Measurements from ENCODE around the gene C1orf21.

The C1orf21 gene

GRCh38 chr1:184443624-184444023, 56.8 kb downstream of the C1orf21 start:
- in situ Hi-C loops (cut with MboI; ENCODE audit: low sequenced_read_pairs), result no loop called here

DNA sequence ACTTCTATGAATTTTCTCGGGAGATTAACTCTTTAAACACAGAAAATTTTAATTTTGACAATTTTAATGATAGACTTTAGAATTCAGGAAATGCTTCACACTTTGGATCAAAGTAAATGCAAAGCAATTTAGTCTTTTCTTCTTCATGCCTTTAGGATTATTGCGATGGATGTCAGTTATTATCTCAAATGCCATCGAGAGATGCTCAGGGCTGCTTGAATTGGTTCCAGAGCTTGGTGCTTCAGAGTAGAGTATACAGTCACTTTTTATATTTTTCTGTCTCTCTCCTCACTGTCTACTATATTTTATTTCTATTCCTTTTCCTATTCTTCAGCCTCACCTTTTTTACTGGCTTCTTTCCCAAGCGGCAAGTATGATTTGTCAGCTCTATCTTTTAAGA, 59.2 kb downstream of the C1orf21 start:
- in situ Hi-C loops (cut with MboI; ENCODE audit: low sequenced_read_pairs), result no loop called here

DNA sequence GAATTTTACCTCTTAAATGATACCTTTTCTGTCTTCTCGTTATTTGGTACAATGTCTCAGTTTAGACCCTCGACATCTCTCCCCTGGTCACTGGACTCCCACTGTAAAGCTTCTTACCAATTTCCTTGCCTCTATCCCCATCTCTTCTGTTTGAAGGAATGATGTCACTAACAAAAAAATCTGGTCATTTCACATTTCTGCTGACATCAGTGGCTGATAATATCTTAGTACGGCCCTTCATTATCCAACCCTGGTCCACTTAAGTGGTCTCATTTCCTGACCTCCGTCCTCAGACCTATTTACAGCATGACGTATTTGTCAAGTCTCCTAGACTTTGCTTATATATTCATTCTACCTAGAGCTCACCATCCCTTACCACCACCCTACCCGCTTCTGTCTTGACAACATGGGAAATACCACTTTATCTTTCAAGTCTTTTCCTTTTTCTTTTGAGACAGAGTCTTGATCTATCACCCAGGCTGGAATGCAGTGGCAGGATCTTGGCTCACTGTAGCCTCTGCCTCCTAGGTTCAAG, 60.9 kb downstream of the C1orf21 start:
- in situ Hi-C loops (cut with MboI; ENCODE audit: low sequenced_read_pairs), result no loop called here

- in situ Hi-C loops (cut with MboI; ENCODE audit: low sequenced_read_pairs), result no loop called here
These were observed 63.1 kb downstream of the C1orf21 start for GRCh38 chr1:184449916-184450315.

DNA sequence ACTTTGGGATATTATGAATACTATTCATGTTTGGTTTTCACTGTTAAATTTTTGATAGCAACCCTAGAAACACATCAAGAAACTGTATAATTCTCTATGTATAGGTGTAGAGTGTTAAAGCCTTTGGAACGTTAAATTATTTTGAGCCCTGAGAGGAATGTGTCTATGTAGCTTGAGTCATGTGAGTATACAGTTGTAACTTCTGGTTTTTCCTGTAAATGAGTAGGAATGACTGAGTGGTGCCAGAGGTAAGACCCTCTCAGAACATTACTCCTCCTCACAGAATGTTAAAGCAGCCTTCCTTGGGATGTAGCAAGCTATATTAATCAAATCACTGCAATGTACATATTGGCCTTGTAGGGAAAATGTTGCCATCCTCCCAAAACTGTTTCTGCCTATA, 69.0 kb downstream of the C1orf21 start:
- in situ Hi-C loops (cut with MboI; ENCODE audit: low sequenced_read_pairs), result no loop called here

- in situ Hi-C loops (cut with MboI; ENCODE audit: low sequenced_read_pairs), result no loop called here
These were observed 69.4 kb downstream of the C1orf21 start for GRCh38 chr1:184456189-184456588.

DNA sequence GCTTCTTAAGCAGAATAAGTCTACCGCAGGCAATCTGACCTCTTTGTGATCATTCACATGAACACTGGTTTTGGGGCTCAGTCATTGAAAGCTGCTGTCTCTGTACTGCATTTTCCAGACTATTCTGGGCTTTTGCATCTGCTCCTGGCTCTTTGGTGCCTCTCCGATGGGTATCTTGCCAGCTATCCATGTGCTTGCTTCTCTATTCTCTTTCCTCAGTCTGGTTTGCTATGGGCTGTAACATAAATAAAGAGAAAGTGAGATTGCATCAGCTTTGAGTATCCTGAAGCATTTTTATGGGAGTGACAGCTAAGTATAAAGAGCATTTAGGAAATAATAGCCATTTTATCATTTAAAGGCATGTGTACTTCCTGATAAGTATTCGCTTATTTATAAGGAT, 70.7 kb downstream of the C1orf21 start:
- in situ Hi-C loops (cut with MboI; ENCODE audit: low sequenced_read_pairs), result no loop called here

DNA sequence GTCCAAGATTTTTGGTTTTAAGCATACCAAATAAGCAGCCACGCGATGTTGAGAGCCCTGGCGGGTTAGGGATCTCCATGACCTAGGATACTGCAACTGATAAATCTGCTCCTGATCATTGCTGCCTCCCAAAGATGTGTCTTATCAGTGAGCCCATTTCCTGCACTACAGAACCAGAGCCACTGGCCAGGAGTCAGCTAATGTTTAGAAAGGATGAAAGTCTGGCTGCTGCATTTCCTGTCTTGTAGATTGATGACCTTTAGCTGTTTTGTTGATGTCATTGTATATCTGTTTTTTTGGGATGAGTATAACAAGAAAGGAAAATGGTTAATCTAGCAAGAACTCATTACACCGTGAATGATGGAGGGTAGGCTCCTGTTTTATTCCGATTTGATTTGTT, 74.5 kb downstream of the C1orf21 start:
- in situ Hi-C loops (cut with MboI; ENCODE audit: low sequenced_read_pairs), result no loop called here

- in situ Hi-C loops (cut with MboI; ENCODE audit: low sequenced_read_pairs), result no loop called here
These were observed 75.3 kb downstream of the C1orf21 start for GRCh38 chr1:184462155-184462554.

GRCh38 chr1:184462990-184463389, 76.2 kb downstream of the C1orf21 start:
- in situ Hi-C loops (cut with MboI; ENCODE audit: low sequenced_read_pairs), result no loop called here

DNA sequence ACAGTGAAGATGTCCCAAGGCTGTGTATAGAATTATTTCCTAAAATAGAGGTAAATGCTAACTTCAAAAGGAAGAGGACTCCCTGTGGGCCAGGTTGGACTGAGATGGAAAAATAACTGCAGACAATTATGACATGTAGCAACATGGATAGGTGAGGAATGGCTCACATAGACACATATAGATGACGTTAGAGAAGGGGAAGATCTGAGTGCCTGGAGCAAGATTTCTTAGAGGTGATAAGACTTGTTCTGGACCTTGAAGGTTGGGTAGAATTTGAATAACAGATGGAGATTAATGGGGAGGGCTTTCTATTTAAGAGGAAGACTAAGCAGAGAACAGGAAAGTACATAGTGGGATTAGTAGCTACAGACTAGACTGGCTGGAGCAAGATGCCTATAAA, 76.9 kb downstream of the C1orf21 start:
- in situ Hi-C loops (cut with MboI; ENCODE audit: low sequenced_read_pairs), result no loop called here

- in situ Hi-C loops (cut with MboI; ENCODE audit: low sequenced_read_pairs), result no loop called here
These were observed 77.9 kb downstream of the C1orf21 start for GRCh38 chr1:184464757-184465156.

DNA sequence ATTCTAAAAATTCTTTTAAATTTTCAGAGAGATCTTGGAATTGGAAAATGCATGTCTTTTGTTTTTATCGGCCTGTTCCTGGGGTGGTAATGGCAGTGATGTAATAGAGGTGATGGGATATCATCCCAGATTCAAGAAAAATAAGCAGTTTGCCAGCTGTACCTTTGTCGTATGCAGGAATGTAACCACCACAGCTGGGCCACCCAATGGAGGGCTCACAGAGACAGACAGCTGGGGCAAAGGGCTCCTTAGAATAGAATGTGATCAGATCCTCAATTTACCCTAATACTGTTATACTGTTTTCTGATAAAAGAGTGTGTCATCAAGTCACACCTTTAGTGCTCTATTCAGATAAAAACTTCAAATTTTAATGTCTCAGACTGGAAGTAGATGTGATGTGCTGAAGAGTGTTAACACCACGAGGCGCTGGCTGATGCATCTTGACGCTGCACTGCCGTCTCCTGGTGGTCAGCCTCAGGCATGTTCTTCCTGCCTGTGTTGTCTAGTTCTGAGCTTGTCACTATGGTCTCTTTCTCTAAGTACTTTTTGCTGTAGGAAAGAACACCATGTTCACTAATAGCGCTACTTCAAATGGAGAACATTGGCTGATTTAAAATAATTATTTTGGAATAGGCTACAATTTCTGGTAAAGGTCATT, 78.8 kb downstream of the C1orf21 start:
- in situ Hi-C loops (cut with MboI; ENCODE audit: low sequenced_read_pairs), result no loop called here

GRCh38 chr1:184467295-184467694, 80.5 kb downstream of the C1orf21 start:
- in situ Hi-C loops (cut with MboI; ENCODE audit: low sequenced_read_pairs), result no loop called here

DNA sequence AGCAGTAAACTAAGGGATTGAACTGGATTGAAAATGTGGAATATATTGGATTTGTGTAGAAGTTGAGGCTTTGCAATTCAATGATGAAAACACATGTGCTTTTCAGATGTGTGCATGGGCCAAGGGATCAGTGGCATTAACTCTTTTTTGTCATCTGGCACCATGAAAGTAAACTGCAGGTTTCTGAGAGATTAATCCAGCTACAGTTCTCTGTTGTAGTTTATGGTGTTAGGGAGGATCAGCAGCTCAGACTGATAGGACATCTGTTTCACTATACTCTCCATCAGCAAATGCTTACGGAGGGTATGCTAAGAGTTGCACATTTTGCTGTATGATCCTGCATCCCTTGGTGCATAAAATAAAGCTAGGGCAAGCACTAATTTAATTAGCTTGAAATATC, 82.6 kb downstream of the C1orf21 start:
- in situ Hi-C loops (cut with MboI; ENCODE audit: low sequenced_read_pairs), result no loop called here

DNA sequence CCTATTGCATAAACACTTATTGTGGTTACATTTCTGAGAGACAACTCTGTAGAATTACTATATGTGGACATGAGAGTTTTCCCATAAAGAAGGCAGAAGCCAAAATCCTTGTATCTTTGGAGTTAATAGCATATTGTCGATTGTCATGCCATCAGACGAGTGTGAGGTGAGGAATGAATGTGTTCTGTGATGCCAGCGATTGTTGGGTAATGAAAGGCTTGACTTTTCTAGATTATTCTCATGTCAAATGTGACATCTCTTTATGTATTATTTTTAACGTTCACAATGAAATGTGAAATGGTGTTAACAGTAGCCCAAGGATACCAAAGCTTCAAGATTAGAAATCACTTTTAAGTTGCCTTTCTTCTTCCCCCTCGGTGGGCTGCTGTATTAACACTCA, 84.9 kb downstream of the C1orf21 start:
- in situ Hi-C loops (cut with MboI; ENCODE audit: low sequenced_read_pairs), result no loop called here

DNA sequence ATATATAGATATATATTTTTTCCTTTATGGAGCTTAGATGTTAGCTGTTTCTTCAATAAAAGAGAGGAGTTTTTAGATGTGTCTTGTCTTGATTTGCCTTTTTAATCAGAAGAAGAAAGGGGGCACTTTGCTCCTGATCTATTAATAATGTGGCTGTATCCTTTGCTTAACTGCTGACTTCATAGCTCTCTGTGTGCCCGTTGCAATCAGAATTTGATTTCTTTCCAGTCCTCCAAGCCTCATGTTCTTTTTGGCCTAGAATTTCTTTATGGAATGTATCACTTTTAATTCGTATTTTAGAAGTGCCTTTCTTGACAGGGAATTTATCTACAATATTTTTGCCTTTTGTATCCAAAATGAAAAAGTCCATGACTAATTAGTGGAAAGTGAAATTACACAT, 85.3 kb downstream of the C1orf21 start:
- in situ Hi-C loops (cut with MboI; ENCODE audit: low sequenced_read_pairs), result no loop called here

- in situ Hi-C loops (cut with MboI; ENCODE audit: low sequenced_read_pairs), result no loop called here
These were observed 86.5 kb downstream of the C1orf21 start for GRCh38 chr1:184473176-184473966.

DNA sequence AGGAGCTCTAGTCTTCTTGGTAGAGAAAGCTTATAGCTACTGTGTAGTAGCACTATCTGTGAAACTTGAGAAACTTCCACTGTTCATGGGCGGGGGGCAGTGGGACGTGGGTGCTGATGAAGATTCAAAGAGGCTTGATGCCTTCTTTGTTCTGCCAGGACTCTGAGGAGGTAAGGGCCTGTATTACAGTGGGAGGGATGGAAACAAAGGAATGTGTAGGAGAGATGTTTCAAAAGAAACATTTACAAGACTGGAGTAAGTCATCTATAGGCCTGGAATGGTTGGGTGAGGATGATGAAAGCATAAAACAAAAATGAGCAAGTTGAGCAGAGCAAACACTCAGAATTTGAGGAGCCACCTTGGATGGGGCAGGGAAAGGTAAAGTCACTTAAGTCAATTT, 89.4 kb downstream of the C1orf21 start:
- in situ Hi-C loops (cut with MboI; ENCODE audit: low sequenced_read_pairs), result no loop called here

DNA sequence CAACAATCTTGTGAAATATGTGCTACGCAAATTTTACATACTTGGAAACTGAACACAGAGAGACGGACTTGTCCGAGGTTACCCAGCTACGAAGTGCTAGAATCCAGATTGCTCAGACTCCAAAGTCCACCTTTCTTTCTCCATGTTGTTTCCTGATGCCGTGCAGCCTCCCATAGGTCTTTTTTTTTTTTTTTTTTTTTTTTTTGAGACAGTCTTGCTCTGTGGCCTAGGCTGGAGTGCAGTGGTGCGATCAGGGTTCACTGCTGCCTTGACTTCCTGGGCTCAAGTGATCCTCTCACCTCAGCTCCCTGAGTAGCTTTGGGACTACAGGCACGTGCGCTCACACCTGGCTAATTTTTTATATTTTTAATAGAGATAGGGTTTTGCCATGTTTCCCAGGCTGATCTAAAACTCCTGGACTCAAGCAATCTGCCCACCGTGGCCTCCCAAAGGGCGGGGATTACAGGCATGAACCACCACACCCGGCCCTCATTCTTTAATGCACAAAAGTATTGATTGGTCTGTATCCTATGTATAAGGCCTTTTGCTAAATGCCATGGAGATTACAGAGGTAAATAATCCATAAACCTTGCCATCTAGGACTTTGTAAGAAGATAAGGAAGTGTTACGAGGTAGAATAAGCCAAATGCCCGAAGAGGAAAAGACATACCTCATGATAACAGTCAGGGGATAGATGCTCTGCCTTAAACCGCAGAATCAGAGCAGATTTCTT, 92.8 kb downstream of the C1orf21 start:
- in situ Hi-C loops (cut with MboI; ENCODE audit: low sequenced_read_pairs), result no loop called here

DNA sequence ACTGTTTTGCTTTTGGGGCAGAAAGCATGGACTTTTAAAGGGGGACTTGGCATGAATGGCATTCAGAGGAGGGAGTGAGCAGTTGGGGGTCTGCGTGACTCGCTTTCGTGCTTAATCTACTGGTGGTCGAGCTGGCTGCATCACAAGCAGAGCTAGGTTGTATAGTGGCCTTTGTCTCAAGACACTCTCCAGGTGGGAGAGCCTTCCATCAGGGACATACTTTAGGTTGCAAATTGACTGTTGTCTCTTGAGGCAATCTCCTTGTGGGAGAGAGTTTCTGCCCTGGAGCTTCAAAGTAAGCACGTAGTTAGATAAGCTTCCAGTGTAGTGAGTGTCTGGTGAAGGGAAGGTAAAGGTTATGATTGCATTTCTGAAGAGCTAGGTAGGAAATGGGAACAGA, 93.9 kb downstream of the C1orf21 start:
- in situ Hi-C loops (cut with MboI; ENCODE audit: low sequenced_read_pairs), result no loop called here

DNA sequence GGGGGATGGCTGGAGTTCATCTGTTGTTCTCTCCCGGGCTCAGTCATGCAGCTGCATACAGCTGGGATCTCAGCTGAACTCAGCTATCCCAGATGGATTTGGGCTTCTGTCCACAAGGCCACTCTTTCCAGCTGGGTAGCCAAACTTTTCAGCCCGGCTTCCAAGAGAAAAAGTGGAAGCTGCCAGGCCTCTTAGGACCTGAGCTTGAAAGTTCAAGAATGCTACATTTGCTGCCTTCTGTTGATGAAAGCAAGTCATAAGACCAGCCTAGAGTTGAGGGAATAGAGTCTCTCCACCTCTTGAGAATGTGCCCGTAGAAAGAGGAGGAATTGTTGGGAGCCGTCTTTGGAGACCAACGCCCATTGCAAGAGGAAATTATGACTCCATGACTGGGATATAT, 95.3 kb downstream of the C1orf21 start:
- in situ Hi-C loops (cut with MboI; ENCODE audit: low sequenced_read_pairs), result no loop called here
